Left lobe of liver (tissue), 2 donors: ENCODE measurements around the gene OR51G2. TPM values are rescaled to one million over a fixed set of nuclear protein-coding genes. Genes with fewer than 3 reads are reported as not detected.
"Not testable (repeated sequence)": the region's sequence is repeated elsewhere in the genome, so short reads cannot be mapped to it uniquely, and the experiment has no call there.

Experiments used
- ATAC-seq: fragments of 200-7000 bp; cut with Tn5 transposase; one replicate; pipeline ENCODE4 v1.9.1; 2020; ENCODE audit warnings: mild to moderate bottlenecking, moderate library complexity
- DNase-seq: peaks from one replicate; pipeline ENCODE4 v3.0.0-alpha.2; 2020; ENCODE audit warnings: low spot score
- total RNA-seq: library from RNA; stranded (reverse); gene quantifications from one replicate; pipeline ENCODE4 v1.2.1, GENCODE V29; 2021
- donor health status: DM: no; HTN: no; CAD: no; lungs with moderate emphysema.
- donor health status: DM: no; HTN: yes; CAD: no.

Gene OR51G2
- not detected for total RNA-seq

GRCh38 chr11:4919250-4919649 lies at the start of gene OR51G2:
Gene OR51G2, minus strand, starts transcription at chr11:4919350. Its CDS starts 3,687 bp downstream, at chr11:4915663.
- ATAC-seq: no peak
- no peak for DNase-seq

GRCh38 chr11:4962816-4963215 lies 43.7 kb upstream of the OR51G2 start:
- DNase-seq (no peak), ATAC-seq (no peak)

GRCh38 chr11:4960877-4961276 lies 41.7 kb upstream of the OR51G2 start:
- ATAC-seq (no peak), DNase-seq (no peak)

GRCh38 chr11:4957396-4957795 lies 38.2 kb upstream of the OR51G2 start:
- DNase-seq (no peak), ATAC-seq (no peak)

- not testable (repeated sequence) for DNase-seq, ATAC-seq
These were observed 36.5 kb upstream of the OR51G2 start, which contains the start of gene OR51A2 for GRCh38 chr11:4955613-4956012. Gene OR51A2, minus strand, starts transcription at chr11:4955713. Its CDS starts 0 bp downstream, at chr11:4955713.

- DNase-seq (no peak), ATAC-seq (no peak)
These were observed 28.4 kb upstream of the OR51G2 start, which contains the start of gene OR51A4 for GRCh38 chr11:4947505-4947904. Gene OR51A4, minus strand, starts transcription at chr11:4947605. Its CDS starts 505 bp downstream, at chr11:4947100.

- DNase-seq (no peak), ATAC-seq (no peak)
These were observed 17.6 kb upstream of the OR51G2 start for GRCh38 chr11:4936745-4937144.

GRCh38 chr11:4932751-4933150 lies 13.6 kb upstream of the OR51G2 start:
- no peak for DNase-seq
- no peak for ATAC-seq

- ATAC-seq (no peak), DNase-seq (no peak)
These were observed 7.5 kb upstream of the OR51G2 start for GRCh38 chr11:4926608-4927007.

GRCh38 chr11:4924239-4924638 lies 5.1 kb upstream of the OR51G2 start, which contains the start of gene OR51G1:
Gene OR51G1, minus strand, starts transcription at chr11:4924339. Its CDS starts 0 bp downstream, at chr11:4924339.
- ATAC-seq (no peak), DNase-seq (no peak)

- ATAC-seq (no peak), DNase-seq (no peak)
These were observed 3.2 kb upstream of the OR51G2 start for GRCh38 chr11:4922304-4922703.

GRCh38 chr11:4921796-4922195 lies 2.6 kb upstream of the OR51G2 start:
- no peak for ATAC-seq
- DNase-seq: no peak

- DNase-seq (no peak), ATAC-seq (no peak)
These were observed 2.6 kb downstream of the OR51G2 start for GRCh38 chr11:4916581-4916980.

GRCh38 chr11:4903484-4903883 lies 15.7 kb downstream of the OR51G2 start, which contains the start of gene OR51A7:
Gene OR51A7, plus strand, starts transcription at chr11:4903783. Its CDS starts 3,587 bp downstream, at chr11:4907370.
- no peak for ATAC-seq
- no peak for DNase-seq

- DNase-seq: no peak
- no peak for ATAC-seq
These were observed 27.0 kb downstream of the OR51G2 start for GRCh38 chr11:4891996-4892640.

GRCh38 chr11:4890279-4890678 lies 28.9 kb downstream of the OR51G2 start:
- ATAC-seq: no peak

GRCh38 chr11:4887591-4887990 lies 31.6 kb downstream of the OR51G2 start:
- ATAC-seq: no peak
- no peak for DNase-seq

More at GRCh38 chr11:4890279-4890678, 28.9 kb downstream of the OR51G2 start:
- DNase-seq: no peak

- DNase-seq (no peak), ATAC-seq (no peak)
These were observed 33.0 kb downstream of the OR51G2 start for GRCh38 chr11:4886186-4886585.

- DNase-seq: no peak
- no peak for ATAC-seq
These were observed 34.8 kb downstream of the OR51G2 start for GRCh38 chr11:4884361-4884760.

- DNase-seq (no peak), ATAC-seq (no peak)
These were observed 36.6 kb downstream of the OR51G2 start for GRCh38 chr11:4882543-4882942.

GRCh38 chr11:4881860-4882500 lies 37.2 kb downstream of the OR51G2 start, which contains the start of gene OR51T1:
Gene OR51T1, plus strand, starts transcription at chr11:4881900. Its CDS starts 0 bp downstream, at chr11:4881900.
- no peak for ATAC-seq
- no peak for DNase-seq

GRCh38 chr11:4881188-4881587 lies 38.0 kb downstream of the OR51G2 start:
- DNase-seq (no peak), ATAC-seq (no peak)
